Fibroblast of skin of scalp (primary cell): ENCODE data around the gene RAB10. TPM values are rescaled to one million over a fixed set of nuclear protein-coding genes. Genes with fewer than 3 reads are reported as not detected.
A peak's percentile ranks its signal among the peaks of the same experiment; 100 is the strongest.
"Not testable (repeated sequence)": the region's sequence is repeated elsewhere in the genome, so short reads cannot be mapped to it uniquely, and the experiment has no call there.

Source experiments
- DNase-seq: peaks from one replicate; pipeline ENCODE4 v3.0.0-alpha.2; 2013
- polyA plus RNA-seq, 2 experiments: library from polyadenylated mRNA; unstranded; fragments of 120-200 nt; gene quantifications; one replicate each; pipeline ENCODE4 v1.2.1, GENCODE V29; 2013; ENCODE audit not compliant: insufficient read length in 2 of 2

RAB10 gene
- 114 TPM for polyA plus RNA-seq (2013, experiment 1 of 2; ENCODE audit: insufficient read length)
- polyA plus RNA-seq (2013, experiment 2 of 2; ENCODE audit: insufficient read length), result 133 TPM

GRCh38 chr2:26033818-26034636, at the start of gene RAB10:
RAB10 (plus strand) TSS chr2:26034084; CDS start chr2:26034609, 525 bp downstream.
- peak; percentile 99 for DNase-seq

- no peak for DNase-seq
These were observed 45.8 kb upstream of the RAB10 start for GRCh38 chr2:25988134-25988533.

- no peak for DNase-seq
These were observed 44.7 kb upstream of the RAB10 start for GRCh38 chr2:25989154-25989553.

DNA sequence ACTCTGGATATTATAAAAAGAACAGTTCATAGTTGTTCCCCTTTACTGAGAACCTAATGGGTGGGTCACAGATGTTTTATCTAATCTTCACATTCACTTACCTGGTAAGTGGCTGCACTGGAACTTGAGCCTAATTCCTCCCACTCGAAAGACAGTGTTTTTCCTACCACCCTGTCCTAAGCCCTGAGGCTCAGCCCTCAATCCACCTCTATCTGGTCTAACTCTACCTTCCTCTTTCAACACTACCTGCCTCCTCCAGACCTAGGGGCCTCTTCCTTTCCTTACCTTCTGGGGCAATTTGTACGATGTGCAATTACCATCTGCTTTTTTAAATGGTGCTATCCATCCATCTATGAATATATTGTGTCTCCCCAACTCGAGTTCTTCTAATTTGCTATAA, 41.9 kb upstream of the RAB10 start:
- DNase-seq, result no peak

- no peak for DNase-seq
These were observed 41.3 kb upstream of the RAB10 start for GRCh38 chr2:25992556-25992955.

DNA sequence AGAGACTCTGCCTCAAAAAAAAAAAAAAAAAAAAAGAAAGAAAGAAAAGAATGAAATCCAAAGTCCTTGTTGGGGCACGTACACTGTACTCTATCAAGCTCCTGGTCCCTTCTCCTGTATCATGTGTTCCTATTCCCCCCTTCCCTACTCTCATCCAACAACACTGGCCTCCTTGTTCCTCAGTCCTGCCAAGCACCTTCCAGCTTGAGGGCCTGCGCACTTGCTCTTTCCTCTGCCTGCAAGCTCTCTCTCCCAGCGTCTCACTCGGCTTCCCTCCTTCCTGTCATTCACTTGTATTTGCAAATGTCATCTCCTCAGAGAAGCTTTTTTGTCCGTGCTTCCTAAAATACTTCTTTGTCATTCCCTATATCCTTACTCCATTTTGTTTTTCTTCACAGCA, 40.8 kb upstream of the RAB10 start:
- DNase-seq, result no peak

DNA sequence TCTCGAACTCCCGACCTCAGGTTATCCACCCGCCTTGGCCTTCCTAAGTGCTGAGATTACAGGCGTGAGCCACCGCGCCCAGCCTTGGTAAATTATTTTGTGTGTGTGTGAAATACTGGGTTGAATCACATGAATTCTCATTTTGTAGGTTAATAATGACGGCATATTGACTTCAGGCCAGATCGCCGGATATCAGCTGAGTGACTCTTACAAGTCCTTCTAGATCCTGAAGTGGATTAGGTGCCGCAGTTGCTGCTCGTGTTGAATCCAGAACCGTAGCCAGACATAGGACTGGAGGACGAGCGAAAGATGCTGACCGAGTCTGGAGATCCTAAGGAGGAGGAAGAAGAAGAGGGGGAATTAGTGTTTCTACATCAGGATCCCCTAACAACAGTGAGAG, 39.4 kb upstream of the RAB10 start:
- DNase-seq, result no peak

- DNase-seq, result peak; percentile 41
These were observed 37.0 kb upstream of the RAB10 start for GRCh38 chr2:25996844-25997243.

GRCh38 chr2:25998816-25999383, 35.0 kb upstream of the RAB10 start:
- DNase-seq, result not testable (repeated sequence)

- not testable (repeated sequence) for DNase-seq
These were observed 34.5 kb upstream of the RAB10 start for GRCh38 chr2:25999406-25999805.

- no peak for DNase-seq
These were observed 33.3 kb upstream of the RAB10 start for GRCh38 chr2:26000561-26001082.

DNA sequence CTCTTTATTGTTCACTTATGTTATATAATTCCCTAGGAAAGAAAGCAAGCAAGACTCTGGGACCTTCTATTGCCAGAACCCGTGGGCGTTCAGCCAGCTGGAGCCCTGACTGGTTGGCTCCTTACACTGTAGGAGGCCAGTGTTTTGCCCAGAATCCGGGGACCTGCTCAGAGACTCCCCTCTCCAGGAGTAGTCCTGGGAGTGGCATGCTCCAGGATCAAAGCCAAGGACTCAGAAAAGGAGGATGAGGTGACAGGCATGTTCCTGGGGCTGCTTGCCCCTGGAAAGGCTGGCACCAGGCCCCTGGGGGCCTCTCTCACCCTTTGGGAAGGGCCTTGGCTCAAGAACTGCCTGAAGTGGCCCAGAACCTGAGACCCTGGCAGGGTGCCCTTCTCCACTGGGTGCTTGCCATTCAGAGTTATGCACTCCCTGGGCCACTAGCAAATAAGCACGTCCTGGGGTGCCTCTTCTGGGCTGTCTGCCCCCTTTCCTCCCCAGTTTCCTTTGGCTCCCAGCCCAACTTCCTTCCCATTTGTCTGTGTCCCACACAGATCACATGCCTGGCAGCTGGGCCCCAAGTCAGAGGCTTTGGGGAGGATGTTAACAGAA, 32.0 kb upstream of the RAB10 start:
- DNase-seq, result no peak

DNA sequence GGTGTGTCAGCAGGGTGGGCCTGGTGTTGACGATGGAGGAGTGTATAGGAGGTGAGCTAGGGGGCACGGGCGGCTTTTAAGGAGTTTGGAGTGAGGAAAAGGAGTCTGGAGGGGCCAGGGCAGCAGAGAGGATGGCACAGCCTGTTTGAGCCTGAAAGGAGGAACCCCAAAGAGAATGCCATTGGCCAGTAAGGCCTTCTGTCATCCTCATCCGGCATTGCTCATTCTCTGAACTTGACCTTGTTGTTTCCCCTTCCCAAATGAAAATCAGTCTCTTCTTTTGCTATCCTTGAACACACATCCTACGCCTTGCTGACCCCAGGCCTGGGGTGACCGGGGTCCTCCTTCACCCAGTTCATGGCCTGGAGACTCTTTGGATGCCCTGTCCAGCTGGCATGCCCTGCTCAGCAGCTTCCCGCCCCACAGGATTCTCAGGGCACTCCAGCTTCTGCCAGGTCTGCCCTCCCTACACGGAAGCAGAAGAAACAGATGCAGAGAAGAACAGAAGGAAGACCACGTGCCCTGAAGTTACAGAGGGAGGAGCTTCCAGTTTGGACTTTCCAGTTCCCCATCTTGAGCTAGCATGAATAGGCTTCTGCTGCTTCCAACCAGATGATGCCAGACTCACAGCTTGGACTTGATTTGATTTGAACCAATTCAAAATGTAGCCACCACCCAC, 31.1 kb upstream of the RAB10 start:
- no peak for DNase-seq

DNA sequence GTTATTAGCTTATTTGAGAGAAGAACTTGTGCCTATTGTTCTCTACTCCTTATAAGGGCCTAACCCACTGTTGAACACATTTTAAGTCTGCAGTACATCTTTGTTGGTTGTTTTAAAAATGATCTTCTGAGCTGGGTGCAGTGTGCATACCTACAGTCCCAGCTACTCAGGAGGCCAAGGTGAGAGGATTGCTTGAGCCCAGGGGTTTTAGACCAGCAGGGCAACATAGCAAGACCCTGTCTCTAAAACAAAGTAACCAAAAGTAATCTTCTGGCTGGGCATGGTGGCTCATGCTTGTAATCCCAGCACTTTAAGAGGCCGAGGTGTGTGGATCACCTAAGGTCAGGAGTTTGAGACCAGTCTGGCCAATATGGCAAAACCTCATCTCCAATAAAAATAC, 25.8 kb upstream of the RAB10 start:
- no peak for DNase-seq

GRCh38 chr2:26008851-26009566, 24.9 kb upstream of the RAB10 start:
- DNase-seq, result peak; percentile 29

- no peak for DNase-seq
These were observed 24.3 kb upstream of the RAB10 start for GRCh38 chr2:26009567-26009963.

GRCh38 chr2:26010943-26011342, 22.9 kb upstream of the RAB10 start:
- DNase-seq, result no peak

- DNase-seq, result no peak
These were observed 22.3 kb upstream of the RAB10 start for GRCh38 chr2:26011609-26011989.

DNA sequence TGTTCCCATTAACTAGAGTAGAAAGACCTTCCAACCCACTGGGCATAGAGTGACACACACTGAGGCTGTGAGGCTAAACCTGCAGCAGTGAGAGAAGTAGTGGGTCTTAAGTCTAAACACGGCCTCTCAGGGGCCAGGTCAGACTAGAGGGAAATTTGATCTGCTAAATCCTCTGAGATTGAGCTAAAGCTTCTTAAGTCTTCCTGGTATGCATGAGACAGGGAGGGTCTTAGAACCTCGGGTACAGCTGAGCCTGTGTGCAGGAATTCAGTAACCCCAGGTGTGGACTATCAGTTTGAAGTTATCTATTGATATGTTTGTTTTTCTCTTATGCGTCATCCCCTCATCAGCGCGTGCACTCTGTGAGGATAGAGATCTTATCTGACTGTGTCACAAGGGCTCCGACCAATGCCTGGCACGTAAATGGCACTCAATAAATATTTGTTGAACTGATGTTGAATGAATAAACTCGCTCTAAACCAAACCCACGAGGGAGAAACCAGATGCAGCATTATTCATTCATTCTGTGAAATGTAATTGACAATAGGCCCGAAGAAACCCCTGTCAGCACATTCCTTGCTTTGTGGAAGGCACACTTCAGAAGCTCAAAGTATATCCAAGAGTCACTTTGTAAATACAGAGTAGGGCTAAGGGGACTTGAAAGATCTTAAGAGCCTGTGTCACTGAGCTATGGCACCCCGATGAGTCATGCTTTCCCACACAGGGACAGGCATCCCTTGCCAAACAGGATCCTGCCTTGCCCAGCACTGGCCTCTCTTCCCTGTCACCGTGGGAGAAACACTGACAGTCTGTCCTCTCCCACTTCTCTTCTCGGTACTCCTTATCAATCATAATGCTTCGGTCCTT, 21.7 kb upstream of the RAB10 start:
- DNase-seq, result peak; percentile 53

GRCh38 chr2:26013668-26014067, 20.2 kb upstream of the RAB10 start:
- no peak for DNase-seq

DNA sequence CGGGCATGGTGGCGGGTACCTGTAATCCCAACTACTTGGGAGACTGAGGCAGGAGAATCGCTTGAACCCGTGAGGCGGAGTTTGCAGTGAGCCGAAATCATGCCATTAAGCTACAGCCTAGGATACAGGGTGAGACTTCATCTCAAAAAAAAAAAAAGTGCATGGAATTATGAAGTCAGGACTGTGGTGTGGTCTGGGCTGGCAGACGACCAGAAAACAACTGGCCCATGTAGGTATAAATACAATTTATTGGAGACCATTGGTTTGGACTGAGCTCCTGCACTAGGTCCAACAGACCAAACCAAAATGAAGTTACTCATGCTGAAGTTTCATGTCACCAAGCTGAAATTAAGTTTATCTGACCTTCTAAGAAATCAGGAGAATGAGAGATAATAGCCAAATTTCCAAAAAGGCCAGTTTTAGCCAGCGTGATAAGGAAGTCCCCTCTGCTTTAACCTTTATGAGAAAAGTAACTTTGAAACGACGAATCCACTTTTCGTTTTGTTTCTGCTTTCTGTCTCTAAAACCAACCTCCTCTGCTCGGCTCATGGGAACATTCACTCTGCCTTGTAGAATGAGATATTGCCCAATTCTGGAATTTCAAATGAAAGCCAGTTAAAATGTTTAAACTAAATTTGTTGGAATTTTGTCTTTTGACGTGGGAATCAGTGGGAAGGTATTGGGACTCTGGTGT, 17.7 kb upstream of the RAB10 start:
- DNase-seq, result no peak
